Testis (tissue), 3 donors: Measurements from ENCODE around the gene GRIN3B. TPM values are rescaled to one million over a fixed set of nuclear protein-coding genes. Genes with fewer than 3 reads are reported as not detected.

Source experiments
- DNase-seq: peaks from one replicate; pipeline ENCODE4 v3.0.0-alpha.2; 2019
- H3K27ac ChIP-seq, 2 donors: fragments of 200-600 bp; sonication (generic); one replicate each; pipeline ENCODE4 v1.5.1; 2019
- H3K27me3 ChIP-seq: fragments of 200-600 bp; sonication (generic); one replicate; pipeline ENCODE4 v1.5.1; 2019
- H3K36me3 ChIP-seq: fragments of 200-600 bp; sonication (generic); one replicate; pipeline ENCODE4 v1.5.1; 2017; ENCODE audit warnings: low read depth; ENCODE audit errors: missing control alignments
- H3K4me1 ChIP-seq: fragments of 200-600 bp; sonication (generic); one replicate; pipeline ENCODE4 v1.5.1; 2019
- H3K4me3 ChIP-seq, 2 donors: fragments of 200-600 bp; sonication (generic); one replicate each; pipeline ENCODE4 v1.5.1; 2017 to 2019
- H3K9me3 ChIP-seq: fragments of 200-600 bp; sonication (generic); one replicate; pipeline ENCODE4 v1.5.1; 2017
- CTCF ChIP-seq, 3 experiments: fragments of 450-650 bp in 2 of 3; fragments of 200-600 bp in 1 of 3; sonication (generic) in 1 of 3; IDR thresholded peaks; one replicate each; pipeline ENCODE4 v1.5.1; 2016 to 2019; ENCODE audit warnings: antibody characterized with exemption in 3 of 3, mild to moderate bottlenecking in 2 of 3, moderate library complexity in 1 of 3
- POLR2A ChIP-seq: fragments of 450-650 bp; IDR thresholded peaks from one replicate; pipeline ENCODE4 v1.6.1; 2017; ENCODE audit warnings: antibody characterized with exemption, mild to moderate bottlenecking, moderate library complexity
- WGBS, 2 donors: methylation state at CpG; one replicate each; pipeline ENCODE4 v1.1.5; 2018; 5-methylcytosine and 5-hydroxymethylcytosine counted together
- intact Hi-C: fragments of 100-400 bp; cut with DNase I; formaldehyde crosslinking; loops from one replicate; pipeline ENCODE4 v1.15.1; 2023; ENCODE audit warnings: low total_unique reads
- polyA plus RNA-seq: library from polyadenylated mRNA; stranded (reverse); fragments of 350-450 nt; fragmentation: Illumina TruSeq; extraction: RNeasy Lipid Tissue Mini Kit (QIAGEN cat#74804); gene quantifications from one replicate; pipeline ENCODE4 v1.2.3, GENCODE V29; 2014; ENCODE audit warnings: low read depth, low replicate concordance; ENCODE audit not compliant: insufficient read depth
- total RNA-seq, 2 donors: library from RNA; depleted of rRNA; stranded (reverse); fragments of >200 nt; gene quantifications; one replicate each; pipeline ENCODE4 v1.2.3, GENCODE V29; 2016

GRIN3B gene
- total and polyA plus RNA-seq, 3 donors from 2014 or later, result 1.1 to 2.4 (median 1.3) TPM

GRCh38 chr19:1052349-1052975 lies 52.2 kb downstream of the GRIN3B start:
- no peak for DNase-seq
- 74 to 89% methylated on average over 2 of the region's 5 CpGs for WGBS, 2 donors
- Histone ChIP-seq H3K4me3 (no peak overlapping the region), H3K27ac (no peak overlapping the region), H3K4me1 (no peaks in the 10 kb centered on the region), H3K36me3 (no peaks in the 10 kb centered on the region), H3K9me3 (no peaks in the 10 kb centered on the region), H3K27me3 (no peaks in the 10 kb centered on the region)
- TF ChIP-seq POLR2A, result no peak
- TF ChIP-seq CTCF (IDR thresholded peaks at IDR 0.05), result no peak
- intact Hi-C loops, result no loop called here

GRCh38 chr19:1053176-1054101 lies 53.2 kb downstream of the GRIN3B start:
- intact Hi-C loops, result no loop called here
- Histone ChIP-seq H3K27ac (no peak overlapping the region), H3K36me3 (no peaks in the 10 kb centered on the region), H3K4me1 (no peaks in the 10 kb centered on the region), H3K9me3 (no peaks in the 10 kb centered on the region), H3K4me3 (no peak overlapping the region), H3K27me3 (no peaks in the 10 kb centered on the region)
- no peak for DNase-seq
- 91 to 94% methylated on average over 8 to 22 of the region's 31 CpGs for WGBS, 2 donors
- no peak for TF ChIP-seq POLR2A
- no peak for TF ChIP-seq CTCF (IDR thresholded peaks at IDR 0.05)

GRCh38 chr19:1054102-1055027 lies 54.1 kb downstream of the GRIN3B start:
- no peak overlapping the region for H3K4me3 ChIP-seq
- WGBS, 2 donors, result 90 to 94% methylated on average over 18 to 27 of the region's 28 CpGs
- no peaks in the 10 kb centered on the region for H3K9me3 ChIP-seq
- H3K4me1 ChIP-seq, result no peaks in the 10 kb centered on the region
- H3K27me3 ChIP-seq, result no peaks in the 10 kb centered on the region
- H3K36me3 ChIP-seq, result no peaks in the 10 kb centered on the region
- intact Hi-C loops, result no loop called here
- TF ChIP-seq CTCF (IDR thresholded peaks at IDR 0.05), result no peak
- no peak for TF ChIP-seq POLR2A
- no peak for DNase-seq
- no peak overlapping the region for H3K27ac ChIP-seq

- H3K27me3 ChIP-seq, result no peaks in the 10 kb centered on the region
- H3K27ac ChIP-seq, result no peak overlapping the region
- intact Hi-C loops, result no loop called here
- no peaks in the 10 kb centered on the region for H3K9me3 ChIP-seq
- no peaks in the 10 kb centered on the region for H3K4me1 ChIP-seq
- TF ChIP-seq CTCF (IDR thresholded peaks at IDR 0.05) (no peak), POLR2A (no peak)
- no peak overlapping the region for H3K4me3 ChIP-seq
- no peak for DNase-seq
- no peaks in the 10 kb centered on the region for H3K36me3 ChIP-seq
- WGBS, 2 donors, result 97 to 100% methylated on average over 3 to 14 of the region's 14 CpGs
Observed at GRCh38 chr19:1055028-1055425, 54.8 kb downstream of the GRIN3B start.
